ENCODE measurements around the gene MGAM2.

The MGAM2 gene

DNA sequence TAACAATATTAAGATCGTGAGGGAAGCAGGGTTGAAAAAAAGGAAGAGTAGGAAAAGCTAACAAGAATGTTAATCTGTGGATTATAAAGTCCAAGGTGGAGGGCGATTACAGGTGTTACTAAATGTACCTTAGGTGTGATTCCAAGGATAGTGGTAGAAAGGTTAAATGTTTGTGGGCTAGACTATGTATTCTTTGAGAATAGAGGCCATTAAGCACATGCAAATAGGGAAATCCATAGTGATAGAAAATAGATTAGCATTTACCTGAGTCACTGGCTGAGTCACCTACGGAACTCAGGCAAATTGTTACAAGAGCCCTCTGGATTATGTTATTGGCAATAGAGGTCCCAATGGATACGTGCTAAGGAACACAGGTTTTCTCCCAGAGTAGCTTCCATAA, 9.0 kb downstream of the MGAM2 start:
- no peak for DNase-seq

DNA sequence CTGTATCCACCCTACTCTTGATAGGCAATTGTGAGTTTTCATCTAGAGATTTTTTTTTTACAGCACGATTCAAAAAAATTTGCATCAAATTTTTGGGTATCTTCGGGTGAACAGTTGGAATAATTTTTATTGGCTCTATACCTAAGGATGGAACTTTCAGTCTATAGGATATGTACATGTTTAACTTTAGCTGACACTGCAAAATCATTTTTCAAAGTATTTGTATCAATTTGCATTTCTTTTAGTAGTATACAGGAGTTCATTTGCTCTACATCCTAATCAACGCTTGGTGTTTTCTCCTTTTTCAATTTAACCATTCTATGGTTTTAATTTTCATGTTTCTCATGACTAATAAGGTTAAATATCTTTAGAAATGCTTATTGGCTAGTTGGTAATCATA, 11.7 kb downstream of the MGAM2 start:
- no peak for DNase-seq

DNA sequence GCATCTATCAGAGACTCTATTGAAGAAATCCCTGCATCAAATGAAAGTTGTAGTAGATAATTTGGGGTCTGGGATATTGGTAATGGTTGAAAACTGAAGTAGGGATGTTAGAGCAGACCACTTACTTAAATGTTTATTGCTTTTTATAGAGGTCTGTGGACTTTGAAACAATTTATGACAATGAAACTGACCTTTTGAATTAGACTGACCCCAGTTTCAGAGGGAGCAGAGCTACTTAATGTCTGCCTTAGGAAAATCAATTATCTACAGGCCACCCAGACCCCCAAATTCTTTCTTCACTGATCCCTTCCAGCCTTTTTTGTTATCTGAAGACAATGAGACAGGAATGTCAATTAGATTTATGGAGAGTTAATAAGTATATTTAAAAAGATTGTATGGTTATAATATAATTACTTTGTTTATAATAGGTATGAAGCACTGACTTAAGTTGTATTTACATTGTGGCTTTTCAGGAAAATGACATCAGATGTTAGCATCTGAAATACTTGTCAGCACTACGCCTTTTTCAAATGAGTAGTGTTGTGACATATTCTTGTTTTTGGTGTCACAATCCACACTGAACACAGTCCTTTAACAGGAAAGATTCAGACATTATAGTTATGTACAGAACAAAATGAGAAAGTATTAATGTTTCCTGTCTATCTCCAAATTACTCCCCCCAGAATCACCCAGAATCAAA, 13.9 kb downstream of the MGAM2 start:
- no peak for DNase-seq

GRCh38 chr7:142130267-142130666, 18.7 kb downstream of the MGAM2 start:
- DNase-seq: peak in 1 of 51 donors; percentile 3

- DNase-seq: no peak
Measured at GRCh38 chr7:142131439-142132185, 20.1 kb downstream of the MGAM2 start.

- no peak for DNase-seq
Measured at GRCh38 chr7:142133731-142134148, 22.2 kb downstream of the MGAM2 start.

- DNase-seq: no peak
Measured at GRCh38 chr7:142134909-142135308, 23.4 kb downstream of the MGAM2 start.

DNA sequence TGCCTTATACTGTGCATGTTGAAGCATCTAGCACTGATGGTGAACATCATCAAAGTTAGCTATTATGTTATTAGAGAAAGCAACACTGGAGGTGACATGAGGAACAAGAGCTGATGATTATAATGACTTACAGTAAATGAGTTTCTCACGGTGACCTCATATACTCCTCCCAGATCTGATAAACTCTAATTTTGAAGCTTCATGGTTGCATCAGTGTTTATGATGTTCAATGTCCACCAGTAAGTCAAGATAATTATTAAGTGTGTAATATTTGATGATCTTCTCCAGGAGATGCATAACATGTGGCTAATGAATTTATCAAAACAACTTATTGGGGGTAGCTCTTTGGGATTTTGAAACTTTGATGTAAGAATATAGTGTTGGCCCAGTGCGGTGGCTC, 27.5 kb downstream of the MGAM2 start:
- DNase-seq: no peak

GRCh38 chr7:142139597-142140400, 28.3 kb downstream of the MGAM2 start:
- no peak for DNase-seq

- DNase-seq: no peak
Measured at GRCh38 chr7:142140401-142140959, 29.0 kb downstream of the MGAM2 start.

DNA sequence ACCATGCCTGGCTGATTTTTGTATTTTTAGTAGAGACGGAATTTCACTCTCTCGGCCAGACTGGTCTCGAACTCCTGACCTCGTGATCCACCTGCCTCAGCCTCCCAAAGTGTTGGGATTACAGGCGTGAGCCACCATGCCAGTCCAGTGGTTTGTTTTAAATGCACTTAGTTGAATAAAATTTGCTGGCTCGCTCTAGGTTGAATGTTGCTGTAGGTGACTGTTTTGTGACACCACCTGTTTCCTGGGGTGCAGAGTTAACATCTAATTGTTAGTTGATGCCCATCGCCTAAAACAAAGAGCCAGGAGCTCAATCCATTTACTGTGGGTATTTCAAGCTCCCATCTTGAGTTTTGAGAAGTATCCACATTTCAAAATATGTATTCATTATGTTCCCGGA, 31.2 kb downstream of the MGAM2 start:
- no peak for DNase-seq

DNA sequence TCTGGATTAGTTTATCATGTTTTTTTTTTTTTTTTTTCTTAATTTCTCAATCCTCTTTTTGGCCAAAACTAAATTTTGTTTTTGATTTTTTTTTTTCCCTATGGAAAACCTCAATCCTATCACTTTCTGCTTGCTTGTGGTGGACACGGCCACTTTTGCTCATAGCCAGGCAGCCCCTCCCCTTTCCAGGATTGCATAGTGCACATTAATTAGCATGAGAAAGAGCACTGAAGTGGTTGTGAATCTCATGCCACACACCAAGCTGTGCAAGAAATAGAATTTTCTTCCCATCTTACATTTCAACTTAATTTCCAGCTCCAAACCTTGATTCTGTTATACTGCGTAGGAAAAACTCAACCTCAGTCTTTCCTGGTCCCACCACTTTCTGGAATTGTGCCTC, 34.6 kb downstream of the MGAM2 start:
- no peak for DNase-seq

GRCh38 chr7:142150356-142150755, 38.8 kb downstream of the MGAM2 start:
- DNase-seq: no peak

GRCh38 chr7:142150869-142151268, 39.4 kb downstream of the MGAM2 start:
- no peak for DNase-seq

DNA sequence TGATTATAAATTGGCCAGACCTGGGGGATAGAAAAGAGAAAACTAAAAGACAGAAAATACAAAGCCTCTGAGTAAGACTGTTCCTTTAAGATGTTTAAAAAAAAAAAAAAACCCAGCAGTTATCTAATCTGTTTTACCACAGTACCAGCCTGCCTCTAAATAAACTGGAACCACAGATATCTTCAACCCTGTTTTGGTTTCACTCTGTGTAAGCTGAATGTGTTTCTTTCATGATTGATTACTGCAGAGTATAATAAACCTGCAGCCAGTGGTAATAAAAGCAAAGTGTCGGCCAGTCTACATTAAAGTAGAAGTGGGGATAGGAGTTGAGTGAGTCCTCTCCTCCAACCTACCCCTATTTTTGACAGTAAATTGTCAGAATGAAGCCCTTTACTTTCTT, 40.6 kb downstream of the MGAM2 start:
- no peak for DNase-seq

GRCh38 chr7:142153400-142153799, 41.9 kb downstream of the MGAM2 start:
- no peak for DNase-seq

DNA sequence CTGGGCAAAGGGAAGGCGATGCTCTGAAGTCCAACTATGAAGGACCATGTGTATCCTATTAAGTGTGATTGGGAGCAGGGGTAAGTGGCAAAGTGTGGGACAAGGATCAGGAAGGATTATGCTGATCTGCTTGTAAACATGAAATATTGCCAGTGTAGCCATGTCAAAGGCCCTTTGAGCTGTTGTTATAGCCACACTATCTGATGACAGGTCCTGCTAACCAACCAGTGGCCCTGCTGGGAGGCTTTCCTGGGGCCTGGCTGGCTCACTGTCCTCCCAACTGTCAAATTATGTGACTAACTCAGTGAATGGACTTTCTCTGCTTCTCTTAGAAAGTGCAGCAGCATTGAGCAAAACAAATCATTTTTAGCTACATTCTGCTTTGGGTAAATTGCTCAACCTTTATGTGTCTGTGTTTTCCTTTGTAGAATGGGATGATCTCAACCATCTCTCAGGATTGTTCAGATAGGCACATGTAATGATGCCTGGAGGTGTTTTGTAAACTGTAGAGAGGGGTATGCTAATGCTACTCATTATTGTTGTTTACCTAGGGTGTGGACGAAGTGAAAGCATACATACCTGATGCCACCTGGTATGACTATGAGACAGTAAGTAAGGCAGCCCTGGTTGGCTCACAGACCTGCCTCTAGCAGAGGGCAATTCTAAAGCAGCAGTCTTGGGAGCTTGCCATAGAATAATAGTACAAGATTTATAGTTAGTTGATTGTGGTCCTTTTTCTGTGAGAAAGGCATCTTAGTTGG, 47.4 kb downstream of the MGAM2 start:
- no peak for DNase-seq

DNA sequence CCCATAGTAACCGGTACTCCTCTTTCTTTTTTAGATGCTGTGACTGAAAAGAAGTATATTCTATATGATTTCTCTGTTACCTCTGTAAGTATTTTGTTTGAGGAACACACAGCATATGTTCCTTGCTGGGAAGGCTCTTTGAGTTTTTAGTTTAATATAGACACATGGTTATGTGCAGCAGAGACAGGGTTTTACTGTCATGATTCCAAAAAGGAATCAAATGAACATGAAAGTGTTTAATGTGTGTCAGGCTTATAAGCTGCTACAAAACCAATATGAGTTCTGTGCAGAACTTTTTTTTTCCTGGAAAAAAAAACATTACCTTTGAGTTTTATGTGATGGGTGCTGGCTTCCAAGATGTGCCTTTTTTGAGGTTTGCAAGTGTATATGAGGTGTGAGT, 50.4 kb downstream of the MGAM2 start:
- DNase-seq: no peak

DNA sequence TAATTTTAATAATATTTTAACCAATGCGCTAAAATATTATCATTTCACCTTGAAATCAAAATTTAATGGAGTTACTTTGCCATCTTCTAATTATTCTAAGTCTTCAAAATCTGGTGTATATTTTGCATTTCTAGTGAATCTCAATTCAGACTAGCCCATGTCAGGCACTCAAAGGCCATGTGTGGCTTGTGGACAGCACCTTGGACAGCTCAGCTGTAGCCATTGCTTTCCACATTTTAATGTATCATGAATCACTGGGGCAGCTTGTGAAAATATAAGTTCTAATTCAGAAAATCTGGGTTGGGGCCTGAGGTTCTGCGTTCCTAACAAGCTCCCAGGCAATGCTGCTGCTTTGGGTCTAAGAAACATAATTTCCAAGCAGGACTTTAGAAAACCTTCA, 57.2 kb downstream of the MGAM2 start:
- DNase-seq: no peak

DNA sequence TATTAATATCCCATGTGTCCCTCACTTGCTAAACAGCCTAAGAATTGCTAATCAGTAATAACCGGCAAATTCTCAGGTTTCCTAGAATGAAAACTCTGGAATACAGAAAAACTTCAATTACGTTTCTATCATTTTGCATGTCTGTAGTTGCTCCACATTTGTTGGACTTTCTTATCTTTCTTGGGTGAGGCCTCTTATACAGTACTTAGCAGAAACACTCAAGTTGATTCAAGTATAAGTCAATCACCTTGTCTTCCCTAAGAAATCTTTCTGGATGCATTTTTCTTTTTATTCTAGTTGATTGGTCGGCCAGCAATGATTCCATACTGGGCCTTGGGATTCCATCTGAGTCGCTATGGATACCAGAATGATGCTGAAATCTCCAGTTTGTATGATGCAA, 61.4 kb downstream of the MGAM2 start:
- no peak for DNase-seq

DNA sequence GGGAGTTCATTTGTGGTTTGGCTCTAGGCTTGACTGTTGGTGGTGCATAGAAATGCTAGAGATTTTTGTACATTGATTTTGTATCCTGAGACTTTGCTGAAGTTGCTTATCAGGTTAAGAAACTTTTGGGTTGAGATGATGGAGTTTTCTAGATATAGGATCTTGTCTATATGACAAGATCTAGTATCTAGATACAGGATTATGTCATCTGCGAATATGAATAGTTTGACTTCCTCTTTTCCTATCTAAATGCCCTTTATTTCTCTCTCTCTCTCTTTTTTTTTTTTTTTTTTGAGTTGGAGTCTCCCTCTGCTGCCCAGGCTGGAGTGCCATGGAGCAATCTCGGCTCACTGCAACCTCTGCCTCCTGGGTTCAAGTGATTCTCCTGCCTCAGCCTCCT, 62.9 kb downstream of the MGAM2 start:
- no peak for DNase-seq

All from hypothalamus (tissue), 51 donors.